ENCODE results near the gene IQSEC3. TPM values are rescaled to one million over a fixed set of nuclear protein-coding genes. Genes with fewer than 3 reads are reported as not detected.

The IQSEC3 gene
- total RNA-seq, 1 donor from 2014 or later, result not detected

DNA sequence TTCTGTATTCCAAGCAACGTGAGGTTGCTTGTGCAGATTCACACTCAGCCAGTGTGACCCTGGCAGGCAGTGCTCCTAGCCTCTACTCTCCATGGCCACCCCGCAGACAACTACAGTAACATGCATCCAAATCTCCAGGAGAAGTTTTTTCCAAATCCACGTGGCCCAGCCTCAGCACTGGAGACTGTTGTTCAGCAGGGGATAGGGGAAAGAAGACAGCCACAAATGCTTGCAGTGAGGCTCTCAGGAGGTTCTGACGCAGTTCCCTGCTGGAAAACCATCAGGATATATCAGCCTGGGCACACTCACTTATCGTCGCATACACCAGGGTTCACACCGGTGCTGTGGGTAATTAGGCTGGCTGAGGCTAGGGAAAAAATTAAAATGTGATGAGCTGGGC is 16.2 kb downstream of the IQSEC3 start:
- intact Hi-C loops (cut with micrococcal nuclease), result no loop called here
- H3K9me3 Mint-ChIP-seq, result no peaks in the 10 kb centered on the region
- ChIA-PET POLR2A (no interaction called here), CTCF (no interaction called here)
- H3K36me3 Mint-ChIP-seq (ENCODE audit: low read depth), result no peaks in the 10 kb centered on the region
- H3K4me1 Mint-ChIP-seq, result no peaks in the 10 kb centered on the region
- no peak overlapping the region for H3K4me3 Mint-ChIP-seq
- no peak overlapping the region for H3K27ac Mint-ChIP-seq
- DNase-seq (no peak), ATAC-seq (ENCODE audit: low read depth) (no peak)
- TF ChIP-seq, protein P1, sequence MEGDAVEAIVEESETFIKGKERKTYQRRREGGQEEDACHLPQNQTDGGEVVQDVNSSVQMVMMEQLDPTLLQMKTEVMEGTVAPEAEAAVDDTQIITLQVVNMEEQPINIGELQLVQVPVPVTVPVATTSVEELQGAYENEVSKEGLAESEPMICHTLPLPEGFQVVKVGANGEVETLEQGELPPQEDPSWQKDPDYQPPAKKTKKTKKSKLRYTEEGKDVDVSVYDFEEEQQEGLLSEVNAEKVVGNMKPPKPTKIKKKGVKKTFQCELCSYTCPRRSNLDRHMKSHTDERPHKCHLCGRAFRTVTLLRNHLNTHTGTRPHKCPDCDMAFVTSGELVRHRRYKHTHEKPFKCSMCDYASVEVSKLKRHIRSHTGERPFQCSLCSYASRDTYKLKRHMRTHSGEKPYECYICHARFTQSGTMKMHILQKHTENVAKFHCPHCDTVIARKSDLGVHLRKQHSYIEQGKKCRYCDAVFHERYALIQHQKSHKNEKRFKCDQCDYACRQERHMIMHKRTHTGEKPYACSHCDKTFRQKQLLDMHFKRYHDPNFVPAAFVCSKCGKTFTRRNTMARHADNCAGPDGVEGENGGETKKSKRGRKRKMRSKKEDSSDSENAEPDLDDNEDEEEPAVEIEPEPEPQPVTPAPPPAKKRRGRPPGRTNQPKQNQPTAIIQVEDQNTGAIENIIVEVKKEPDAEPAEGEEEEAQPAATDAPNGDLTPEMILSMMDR (IDR thresholded peaks at IDR 0.05), result no peak
- H3K27me3 Mint-ChIP-seq, result peaks cover 40% of the 10 kb centered on the region

DNA sequence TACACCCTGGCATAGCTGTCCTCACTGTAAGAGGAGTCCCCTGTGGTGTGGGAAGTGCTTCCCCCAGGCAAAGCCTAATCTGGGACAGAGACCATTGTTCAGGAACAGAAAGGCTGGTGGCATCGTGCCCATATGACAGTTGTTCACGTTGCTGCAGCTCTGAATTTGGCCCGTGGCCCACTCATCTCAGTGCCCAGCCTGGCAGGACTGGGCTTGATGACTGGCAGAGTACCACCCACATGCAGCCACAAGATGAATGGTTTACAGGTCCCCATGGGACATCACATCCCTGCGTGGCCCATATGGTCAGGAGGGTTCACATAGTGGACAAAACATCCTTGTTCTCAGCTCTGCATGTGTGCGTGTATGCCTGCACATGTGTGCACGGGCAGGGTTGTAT is 17.5 kb downstream of the IQSEC3 start:
- no peak overlapping the region for H3K27ac Mint-ChIP-seq
- intact Hi-C loops (cut with micrococcal nuclease), result no loop called here
- peaks cover under 1% of the 10 kb centered on the region for H3K9me3 Mint-ChIP-seq
- ChIA-PET POLR2A (no interaction called here), CTCF (no interaction called here)
- H3K27me3 Mint-ChIP-seq, result peaks cover 36% of the 10 kb centered on the region
- DNase-seq (no peak), ATAC-seq (ENCODE audit: low read depth) (no peak)
- TF ChIP-seq, protein P1 (IDR thresholded peaks at IDR 0.05), result no peak
- no peaks in the 10 kb centered on the region for H3K4me1 Mint-ChIP-seq
- no peaks in the 10 kb centered on the region for H3K36me3 Mint-ChIP-seq (ENCODE audit: low read depth)
- H3K4me3 Mint-ChIP-seq, result no peak overlapping the region

DNA sequence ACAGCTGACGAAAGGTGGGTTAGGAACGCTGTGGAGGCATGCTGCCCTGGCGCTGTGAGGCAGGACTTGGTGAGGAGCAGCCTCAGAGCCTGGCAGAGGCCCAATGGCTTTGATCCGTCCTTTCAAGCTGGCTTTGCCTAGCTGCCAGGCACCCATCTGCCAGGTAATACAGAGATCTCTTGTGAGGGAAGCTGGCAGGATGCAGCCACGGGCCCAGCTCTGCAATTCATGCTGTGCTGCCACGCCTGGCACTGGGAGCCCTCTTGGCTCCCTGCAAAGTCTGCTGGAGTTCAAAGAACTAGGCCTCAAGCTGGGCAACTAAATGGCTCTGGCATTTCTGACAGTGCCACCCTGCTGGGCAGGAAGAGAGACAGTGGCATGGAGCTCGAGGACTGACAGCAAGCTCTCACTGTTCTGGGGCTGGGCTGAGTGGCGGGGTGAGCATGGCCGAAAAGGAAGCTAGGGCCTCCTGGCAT is 18.7 kb downstream of the IQSEC3 start:
- TF ChIP-seq, protein P1 (IDR thresholded peaks at IDR 0.05), result no peak
- Mint-ChIP-seq H3K9me3 (peaks cover 11% of the 10 kb centered on the region), H3K27ac (no peak overlapping the region), H3K27me3 (peaks cover 25% of the 10 kb centered on the region), H3K4me1 (no peaks in the 10 kb centered on the region), H3K36me3 (ENCODE audit: low read depth) (no peaks in the 10 kb centered on the region), H3K4me3 (no peak overlapping the region)
- DNase-seq (no peak), ATAC-seq (ENCODE audit: low read depth) (no peak)
- intact Hi-C loops (cut with micrococcal nuclease), result no loop called here
- ChIA-PET CTCF (no interaction called here), POLR2A (no interaction called here)

DNA sequence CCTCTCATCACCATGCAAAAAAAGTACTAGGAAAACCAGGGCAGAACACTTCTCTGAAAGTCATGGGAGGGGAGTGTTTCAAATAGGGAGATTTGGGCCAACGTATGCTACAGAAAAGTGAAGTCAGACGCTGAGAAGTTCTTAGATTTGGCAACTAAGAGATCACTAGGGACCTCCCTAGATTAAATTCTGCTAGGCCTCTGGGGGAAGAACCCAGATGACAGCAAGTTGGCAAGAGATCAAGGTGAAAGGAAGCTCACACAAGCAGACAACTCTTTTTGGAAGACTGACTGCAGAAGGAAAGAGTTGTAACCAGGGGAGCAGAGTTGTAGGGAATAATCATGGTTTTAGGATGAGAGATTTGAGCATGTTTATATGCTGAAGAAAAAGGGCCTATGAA is 20.7 kb downstream of the IQSEC3 start:
- Mint-ChIP-seq H3K36me3 (ENCODE audit: low read depth) (no peaks in the 10 kb centered on the region), H3K9me3 (peaks cover 12% of the 10 kb centered on the region), H3K27me3 (peaks cover 9% of the 10 kb centered on the region), H3K27ac (no peak overlapping the region), H3K4me3 (no peak overlapping the region), H3K4me1 (no peaks in the 10 kb centered on the region)
- DNase-seq (no peak), ATAC-seq (ENCODE audit: low read depth) (no peak)
- ChIA-PET POLR2A (no interaction called here), CTCF (no interaction called here)
- intact Hi-C loops (cut with micrococcal nuclease), result no loop called here
- TF ChIP-seq, protein P1 (IDR thresholded peaks at IDR 0.05), result no peak

DNA sequence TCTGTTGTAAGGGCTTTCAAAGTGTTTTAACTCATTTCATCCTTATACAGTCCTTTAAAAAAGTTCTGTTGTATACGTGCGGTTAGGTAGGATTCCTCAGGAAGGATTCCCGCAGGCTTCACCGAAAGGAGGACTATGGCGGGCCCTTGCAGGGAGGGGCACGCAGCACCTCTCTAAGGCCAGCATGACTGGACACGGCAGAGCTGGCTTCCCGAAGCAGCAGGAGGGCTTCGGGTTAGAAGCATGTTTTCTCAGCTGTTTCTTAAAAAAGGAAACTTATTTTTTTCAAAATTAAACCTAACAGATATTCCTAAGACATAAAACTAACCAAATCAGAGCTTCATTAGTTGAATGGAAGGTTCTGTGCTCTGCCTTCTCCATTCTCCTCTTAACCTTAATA is 21.3 kb downstream of the IQSEC3 start:
- DNase-seq, result no peak
- peaks cover 12% of the 10 kb centered on the region for H3K9me3 Mint-ChIP-seq
- H3K4me3 Mint-ChIP-seq, result no peak overlapping the region
- no peaks in the 10 kb centered on the region for H3K4me1 Mint-ChIP-seq
- H3K27me3 Mint-ChIP-seq, result peaks cover 5% of the 10 kb centered on the region
- ChIA-PET CTCF (no interaction called here), POLR2A (no interaction called here)
- TF ChIP-seq, protein P1 (IDR thresholded peaks at IDR 0.05), result no peak
- H3K27ac Mint-ChIP-seq, result no peak overlapping the region
- ATAC-seq (ENCODE audit: low read depth), result no peak
- intact Hi-C loops (cut with micrococcal nuclease), result no loop called here
- H3K36me3 Mint-ChIP-seq (ENCODE audit: low read depth), result no peaks in the 10 kb centered on the region

Measured in activated B cell treated with CpG ODN at 0.5 μM for 24 hours (primary cell).